A549 (cell line): ENCODE data around the gene BPIFB4. TPM values are rescaled to one million over a fixed set of nuclear protein-coding genes. Genes with fewer than 3 reads are reported as not detected.

ENCODE experiments used
- ATAC-seq, 2 experiments: fragments of 200-7000 bp in 1 of 2; fragments of >200 bp in 1 of 2; cut with Nextera tagmentation in 1 of 2; cut with Tn5 transposase in 1 of 2; 3 replicates each; pipeline versions ENCODE4 v1.8.0 to v1.9.1; 2018 to 2020; ENCODE audit warnings: mild to moderate bottlenecking in 1 of 2, moderate library complexity in 1 of 2
- CTCF ChIA-PET: fragments of 300-600 bp; sonication (Branson Sonifier 250); formaldehyde crosslinking; extraction: SDS; loops from one replicate; lab custom pipeline; 2021; ENCODE audit warnings: antibody characterized with exemption, inconsistent platforms; lab: Yijun Ruan, JAX
- POLR2A ChIA-PET: fragments of 350-600 bp; formaldehyde crosslinking; extraction: SDS; loops from one replicate; lab custom pipeline; 2021; ENCODE audit warnings: antibody characterized with exemption, inconsistent platforms; lab: Yijun Ruan, JAX
- DNase-seq, 2 experiments: peaks; one replicate each; pipeline versions ENCODE4 v3.0.0 to v3.0.0-alpha.2; 2011 to 2016; ENCODE audit warnings: low read depth in 1 of 2, low spot score in 1 of 2
- FAIRE-seq: peaks from 2 replicates; lab custom pipeline; 2011; peaks lifted over from hg19 to GRCh38; lab: Jason Lieb, UNC
- H3K27ac ChIP-seq, 2 experiments: fragments of >200 bp; sonication (Bioruptor Twin); formaldehyde crosslinking; 3 replicates each; pipeline ENCODE4 v1.5.1; 2016 to 2017
- H3K4me1 ChIP-seq: fragments of >200 bp; sonication (Bioruptor Twin); formaldehyde crosslinking; 3 replicates; pipeline ENCODE4 v1.6.1; 2016
- H3K4me2 ChIP-seq: fragments of >200 bp; sonication (Bioruptor Twin); formaldehyde crosslinking; 3 replicates; pipeline ENCODE4 v1.6.1; 2016
- H3K4me3 ChIP-seq: fragments of >200 bp; sonication (Bioruptor Twin); formaldehyde crosslinking; 3 replicates; pipeline ENCODE4 v1.5.1; 2016
- H3K9me3 ChIP-seq: fragments of >200 bp; sonication (Bioruptor Twin); formaldehyde crosslinking; 3 replicates; pipeline ENCODE4 v1.6.1; 2016
- BCL3 ChIP-seq: fragments of >200 bp; sonication (Bioruptor Twin); formaldehyde crosslinking; IDR thresholded peaks from 3 replicates; pipeline ENCODE4 v1.6.1; 2016
- CBX2 ChIP-seq: fragments of 200-600 bp; sonication (generic); IDR thresholded peaks from 2 replicates; pipeline ENCODE4 v1.6.1; 2016; ENCODE audit warnings: low read depth, mild to moderate bottlenecking, borderline replicate concordance
- CBX8 ChIP-seq: fragments of 200-600 bp; sonication (generic); IDR thresholded peaks from 2 replicates; pipeline ENCODE4 v1.6.1; 2016
- CHD4 ChIP-seq: fragments of 200-600 bp; sonication (generic); IDR thresholded peaks from 2 replicates; pipeline ENCODE4 v1.6.1; 2016; ENCODE audit warnings: antibody characterized with exemption, mild to moderate bottlenecking, borderline replicate concordance
- EHF ChIP-seq: fragments of 250-450 bp; sonication (Bioruptor Pico); IDR thresholded peaks from 2 replicates; pipeline ENCODE4 v1.5.0; 2020; ENCODE audit warnings: mild to moderate bottlenecking
- ELK1 ChIP-seq: fragments of 150-350 bp; IDR thresholded peaks from 2 replicates; pipeline ENCODE4 v1.6.1; 2014; ENCODE audit warnings: low read depth, mild to moderate bottlenecking, low read length
- EP300 ChIP-seq, 2 experiments: fragments of >200 bp; sonication (Bioruptor Twin); formaldehyde crosslinking; IDR thresholded peaks; 2 replicates in 1 of 2; 3 replicates in 1 of 2; pipeline ENCODE4 v1.6.1; 2016 to 2017
- ESRRA ChIP-seq: fragments of 150-350 bp; IDR thresholded peaks from 2 replicates; pipeline ENCODE4 v1.6.1; 2014; ENCODE audit warnings: mild to moderate bottlenecking, low read length, borderline replicate concordance
- FOSB ChIP-seq: fragments of 250-450 bp; sonication (Bioruptor Pico); IDR thresholded peaks from 2 replicates; pipeline ENCODE4 v1.5.0; 2020; ENCODE audit warnings: mild to moderate bottlenecking, moderate library complexity
- FOXS1 ChIP-seq: fragments of 250-450 bp; sonication (Bioruptor Pico); IDR thresholded peaks from 2 replicates; pipeline ENCODE4 v1.5.0; 2020; ENCODE audit warnings: mild to moderate bottlenecking, moderate library complexity
- GATA3 ChIP-seq: IDR thresholded peaks from 2 replicates; pipeline ENCODE4 v1.6.1; 2012; ENCODE audit warnings: borderline replicate concordance
- HEYL ChIP-seq: fragments of 250-450 bp; sonication (Bioruptor Pico); IDR thresholded peaks from 2 replicates; pipeline ENCODE4 v1.8.0; 2021; ENCODE audit warnings: mild to moderate bottlenecking, moderate library complexity
- HOXA7 ChIP-seq: fragments of 250-450 bp; sonication (Bioruptor Pico); IDR thresholded peaks from 2 replicates; pipeline ENCODE4 v1.5.0; 2020; ENCODE audit warnings: mild to moderate bottlenecking, moderate library complexity
- HOXB13 ChIP-seq: fragments of 250-450 bp; sonication (Bioruptor Pico); IDR thresholded peaks from 2 replicates; pipeline ENCODE4 v1.5.0; 2020; ENCODE audit warnings: low read depth, mild to moderate bottlenecking, moderate library complexity
- JUNB ChIP-seq: fragments of >200 bp; sonication (Bioruptor Twin); formaldehyde crosslinking; IDR thresholded peaks from 2 replicates; pipeline ENCODE4 v1.6.1; 2016
- KDM1A ChIP-seq: fragments of 200-600 bp; sonication (generic); IDR thresholded peaks from 2 replicates; pipeline ENCODE4 v1.6.1; 2016; ENCODE audit warnings: low read depth, mild to moderate bottlenecking
- MAFK ChIP-seq: fragments of 450-650 bp; IDR thresholded peaks from 2 replicates; pipeline ENCODE4 v1.6.1; 2014; ENCODE audit not compliant: partially characterized antibody
- NR3C1 ChIP-seq: fragments of >200 bp; sonication (Bioruptor Twin); formaldehyde crosslinking; IDR thresholded peaks from 3 replicates; pipeline ENCODE4 v1.6.1; 2017
- PHF8 ChIP-seq: fragments of 200-600 bp; sonication (generic); IDR thresholded peaks from 2 replicates; pipeline ENCODE4 v1.6.1; 2016; ENCODE audit warnings: low read depth, mild to moderate bottlenecking, antibody characterized with exemption, moderate library complexity, borderline replicate concordance
- POLR2A ChIP-seq: IDR thresholded peaks from 2 replicates; pipeline ENCODE4 v1.6.1; 2012; ENCODE audit warnings: mild to moderate bottlenecking, low read length
- POLR2AphosphoS2 ChIP-seq: conservative IDR thresholded peaks from 2 replicates; pipeline ENCODE4 v1.6.1; 2012; ENCODE audit warnings: low read length, improper control_type of control experiment, inconsistent platforms
- RCOR1 ChIP-seq: fragments of 150-350 bp; IDR thresholded peaks from 2 replicates; pipeline ENCODE4 v1.6.1; 2014; ENCODE audit warnings: antibody characterized with exemption, low read length, low read depth
- SREBF2 ChIP-seq: fragments of 450-650 bp; IDR thresholded peaks from 2 replicates; pipeline ENCODE4 v1.6.1; 2014; ENCODE audit warnings: mild to moderate bottlenecking, moderate library complexity
- TP53 ChIP-seq: fragments of 250-450 bp; sonication (Bioruptor Pico); IDR thresholded peaks from 2 replicates; pipeline ENCODE4 v1.5.0; 2021; ENCODE audit warnings: mild to moderate bottlenecking, moderate library complexity
- ZC3H11A ChIP-seq: fragments of 450-650 bp; IDR thresholded peaks from 2 replicates; pipeline ENCODE4 v1.6.1; 2014; ENCODE audit warnings: antibody characterized with exemption, mild to moderate bottlenecking
- ZNF302 ChIP-seq: fragments of 250-450 bp; sonication (Bioruptor Pico); IDR thresholded peaks from 2 replicates; pipeline ENCODE4 v1.9.0; 2021; ENCODE audit warnings: inconsistent platforms, mild to moderate bottlenecking, moderate library complexity
- ZSCAN20 ChIP-seq: fragments of 250-450 bp; sonication (Bioruptor Pico); IDR thresholded peaks from 2 replicates; pipeline ENCODE4 v1.8.0; 2022; ENCODE audit warnings: mild to moderate bottlenecking, moderate library complexity
- WGBS: methylation state at CpG from one replicate; pipeline ENCODE4 v1.1.6; 2017; ENCODE audit errors: missing lambda C conversion rate; 5-methylcytosine and 5-hydroxymethylcytosine counted together
- polyA plus RNA-seq, 4 experiments: library from polyadenylated mRNA; depleted of rRNA in 3 of 4; stranded (reverse); fragments of >200 nt; fragmentation: RNase III in 1 of 4; extraction: RNeasy Plus Mini Kit Qiagen cat#74134 plus additional on column Dnase treatment in 1 of 4; gene quantifications; 2 replicates in 3 of 4; 3 replicates in 1 of 4; pipeline ENCODE4 v1.2.3, GENCODE V29; 2011 to 2017
- TF ChIP-seq, protein P1 (sequence below): IDR thresholded peaks from 2 replicates; pipeline ENCODE4 v1.6.1; 2012; ENCODE audit warnings: low read depth, borderline replicate concordance
- TF ChIP-seq, protein P2 (sequence below): IDR thresholded peaks from 2 replicates; pipeline ENCODE4 v1.6.1; 2012
- TF ChIP-seq, protein P3 (sequence below): fragments of 450-650 bp; IDR thresholded peaks from 2 replicates; pipeline ENCODE4 v1.6.1; 2014; ENCODE audit warnings: antibody characterized with exemption
- TF ChIP-seq, protein P4 (sequence below): fragments of 250-450 bp; sonication (Bioruptor Pico); IDR thresholded peaks from 2 replicates; pipeline ENCODE4 v1.5.0; 2020; ENCODE audit warnings: low read depth, mild to moderate bottlenecking, moderate library complexity
- TF ChIP-seq, protein P5 (sequence below): fragments of >200 bp; sonication (Bioruptor Twin); formaldehyde crosslinking; IDR thresholded peaks from 2 replicates; pipeline ENCODE4 v1.6.1; 2016

The BPIFB4 gene
- polyA plus RNA-seq, 2 of the 4 experiments (the other 2 are of a cell fraction) = not detected

GRCh38 chr20:33030569-33030968 lies 48.9 kb upstream of the BPIFB4 start:
- FAIRE-seq (no peak), ATAC-seq (no peak), DNase-seq (no peak)
- TF ChIP-seq POLR2AphosphoS2 = no peak
- no peak for TF ChIP-seq CHD4
- no peak for TF ChIP-seq POLR2A
- TF ChIP-seq CBX8 = no peak
- TF ChIP-seq EHF = no peak
- no peak for TF ChIP-seq EP300 (IDR thresholded peaks at IDR 0.05)
- TF ChIP-seq HEYL (CRISPR knock-in tag) = no peak
- no peak for TF ChIP-seq ZC3H11A
- TF ChIP-seq GATA3 = no peak
- TF ChIP-seq NR3C1 = no peak
- TF ChIP-seq KDM1A = no peak
- TF ChIP-seq, protein P1, sequence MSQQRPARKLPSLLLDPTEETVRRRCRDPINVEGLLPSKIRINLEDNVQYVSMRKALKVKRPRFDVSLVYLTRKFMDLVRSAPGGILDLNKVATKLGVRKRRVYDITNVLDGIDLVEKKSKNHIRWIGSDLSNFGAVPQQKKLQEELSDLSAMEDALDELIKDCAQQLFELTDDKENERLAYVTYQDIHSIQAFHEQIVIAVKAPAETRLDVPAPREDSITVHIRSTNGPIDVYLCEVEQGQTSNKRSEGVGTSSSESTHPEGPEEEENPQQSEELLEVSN = no peak
- TF ChIP-seq FOSB (CRISPR knock-in tag) = no peak
- TF ChIP-seq ESRRA = no peak
- TF ChIP-seq, protein P2, sequence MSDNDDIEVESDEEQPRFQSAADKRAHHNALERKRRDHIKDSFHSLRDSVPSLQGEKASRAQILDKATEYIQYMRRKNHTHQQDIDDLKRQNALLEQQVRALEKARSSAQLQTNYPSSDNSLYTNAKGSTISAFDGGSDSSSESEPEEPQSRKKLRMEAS = no peak
- no peak for TF ChIP-seq BCL3
- no peak for TF ChIP-seq TP53 (CRISPR knock-in tag)
- no peak for TF ChIP-seq PHF8
- Histone ChIP-seq H3K4me3 (no peak overlapping the region), H3K9me3 (no peaks in the 10 kb centered on the region), H3K4me2 (no peak overlapping the region), H3K27ac (no peak overlapping the region), H3K4me1 (no peaks in the 10 kb centered on the region)
- CTCF ChIA-PET = no interaction called here
- WGBS = 28% methylated on average over 6 of the region's 6 CpGs
- POLR2A ChIA-PET = no interaction called here

GRCh38 chr20:33031531-33031930 lies 47.9 kb upstream of the BPIFB4 start, which contains the start of gene BPIFB6:
Gene BPIFB6, plus strand, starts transcription at chr20:33031648. Its CDS starts 0 bp downstream, at chr20:33031648.
- no peak within 1 kb of the TSS for H3K4me3 ChIP-seq
- CTCF ChIA-PET = no interaction called here
- no peak within 1 kb of the TSS for H3K4me2 ChIP-seq
- ATAC-seq = no peak
- no peak within 1 kb of the TSS for H3K27ac ChIP-seq
- DNase-seq = no peak
- no peak for FAIRE-seq
- no peaks in the 10 kb centered on the region for H3K9me3 ChIP-seq
- TF ChIP-seq PHF8 (no peak), JUNB (no peak), SREBF2 (no peak), RCOR1 (no peak), ZSCAN20 (CRISPR knock-in tag) (no peak)
- TF ChIP-seq, all 56 proteins: peak for 0
- no peaks in the 10 kb centered on the region for H3K4me1 ChIP-seq
- WGBS = 42% methylated on average over 5 of the region's 10 CpGs
- POLR2A ChIA-PET = no interaction called here

DNA sequence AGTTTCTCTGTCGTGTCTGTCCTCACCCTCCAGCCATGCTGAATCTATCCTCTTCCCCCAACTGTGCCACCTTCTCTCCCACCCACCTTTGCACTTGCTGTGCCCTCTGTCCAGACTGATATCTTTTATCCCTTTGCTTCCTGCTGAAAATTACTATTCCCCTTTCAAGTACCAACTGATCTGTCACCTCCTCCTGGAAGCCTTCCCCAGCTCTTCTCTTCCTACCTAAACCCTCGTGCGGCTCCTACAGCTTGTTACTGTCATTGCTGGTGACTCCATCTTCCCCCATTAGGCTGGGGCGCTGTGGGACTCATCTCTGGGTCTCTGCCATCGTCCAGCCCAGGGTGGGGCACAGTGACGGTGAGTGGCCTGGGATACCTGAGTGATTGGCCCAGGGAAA lies 46.9 kb upstream of the BPIFB4 start:
- Histone ChIP-seq H3K4me1 (no peaks in the 10 kb centered on the region), H3K4me3 (no peak overlapping the region), H3K9me3 (no peaks in the 10 kb centered on the region), H3K4me2 (no peak overlapping the region), H3K27ac (no peak overlapping the region)
- FAIRE-seq = no peak
- POLR2A ChIA-PET = no interaction called here
- WGBS = 21% methylated on average over 6 of the region's 6 CpGs
- CTCF ChIA-PET = interaction anchor here (0.7 kb wide), 1 partner anchor 10 kb away, joined by 3 read pairs; no protein-coding TSS in a partner anchor
- ATAC-seq = no peak
- DNase-seq = no peak
- TF ChIP-seq, protein P3, sequence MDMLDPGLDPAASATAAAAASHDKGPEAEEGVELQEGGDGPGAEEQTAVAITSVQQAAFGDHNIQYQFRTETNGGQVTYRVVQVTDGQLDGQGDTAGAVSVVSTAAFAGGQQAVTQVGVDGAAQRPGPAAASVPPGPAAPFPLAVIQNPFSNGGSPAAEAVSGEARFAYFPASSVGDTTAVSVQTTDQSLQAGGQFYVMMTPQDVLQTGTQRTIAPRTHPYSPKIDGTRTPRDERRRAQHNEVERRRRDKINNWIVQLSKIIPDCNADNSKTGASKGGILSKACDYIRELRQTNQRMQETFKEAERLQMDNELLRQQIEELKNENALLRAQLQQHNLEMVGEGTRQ = no peak
- TF ChIP-seq HOXA7 (CRISPR knock-in tag) = no peak
- no peak for TF ChIP-seq CHD4
- TF ChIP-seq, protein P4, sequence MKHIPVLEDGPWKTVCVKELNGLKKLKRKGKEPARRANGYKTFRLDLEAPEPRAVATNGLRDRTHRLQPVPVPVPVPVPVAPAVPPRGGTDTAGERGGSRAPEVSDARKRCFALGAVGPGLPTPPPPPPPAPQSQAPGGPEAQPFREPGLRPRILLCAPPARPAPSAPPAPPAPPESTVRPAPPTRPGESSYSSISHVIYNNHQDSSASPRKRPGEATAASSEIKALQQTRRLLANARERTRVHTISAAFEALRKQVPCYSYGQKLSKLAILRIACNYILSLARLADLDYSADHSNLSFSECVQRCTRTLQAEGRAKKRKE (CRISPR knock-in tag) = no peak
- TF ChIP-seq ELK1 = no peak
- TF ChIP-seq, protein P5, sequence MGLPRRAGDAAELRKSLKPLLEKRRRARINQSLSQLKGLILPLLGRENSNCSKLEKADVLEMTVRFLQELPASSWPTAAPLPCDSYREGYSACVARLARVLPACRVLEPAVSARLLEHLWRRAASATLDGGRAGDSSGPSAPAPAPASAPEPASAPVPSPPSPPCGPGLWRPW = no peak
- TF ChIP-seq NR3C1 = no peak
- TF ChIP-seq ESRRA = no peak
- TF ChIP-seq CBX2 = no peak
- TF ChIP-seq MAFK = no peak
- TF ChIP-seq HOXB13 (CRISPR knock-in tag) = no peak
- TF ChIP-seq, protein P2 = no peak
- TF ChIP-seq FOXS1 (CRISPR knock-in tag) = no peak
- no peak for TF ChIP-seq ZNF302
- TF ChIP-seq CBX8 = no peak
